GM21717 (cell line): ENCODE measurements around the gene KDSR.

Experiments used
- ATAC-seq: cut with Tn5 transposase; IDR thresholded peaks from one replicate; pipeline ENCODE4 v1.9.1; 2021; ENCODE audit warnings: mild to moderate bottlenecking, moderate library complexity; ENCODE audit not compliant: unreplicated experiment

The KDSR gene

GRCh38 chr18:63307551-63308200 is 59.3 kb downstream of the KDSR start:
- no peak for ATAC-seq

- no peak for ATAC-seq
Observed at GRCh38 chr18:63306819-63307550, 60.0 kb downstream of the KDSR start.

GRCh38 chr18:63306249-63306648 is 60.8 kb downstream of the KDSR start:
- no peak for ATAC-seq

GRCh38 chr18:63303547-63303946 is 63.5 kb downstream of the KDSR start:
- ATAC-seq = no peak

GRCh38 chr18:63302636-63303405 is 64.2 kb downstream of the KDSR start:
- ATAC-seq = no peak

GRCh38 chr18:63302220-63302619 is 64.8 kb downstream of the KDSR start:
- ATAC-seq = no peak

GRCh38 chr18:63301434-63301833 is 65.6 kb downstream of the KDSR start:
- no peak for ATAC-seq

GRCh38 chr18:63299837-63300745 is 66.9 kb downstream of the KDSR start:
- peak; percentile 57 for ATAC-seq

GRCh38 chr18:63298400-63299365 is 68.3 kb downstream of the KDSR start:
- no peak for ATAC-seq

- no peak for ATAC-seq
Observed at GRCh38 chr18:63297687-63298399, 69.2 kb downstream of the KDSR start.

GRCh38 chr18:63293935-63294334 is 73.1 kb downstream of the KDSR start:
- ATAC-seq = no peak

- ATAC-seq = peak; percentile 57
Observed at GRCh38 chr18:63292831-63293683, 73.9 kb downstream of the KDSR start.

GRCh38 chr18:63291278-63291677 is 75.7 kb downstream of the KDSR start:
- no peak for ATAC-seq

- no peak for ATAC-seq
Observed at GRCh38 chr18:63290821-63291200, 76.2 kb downstream of the KDSR start.

- ATAC-seq = no peak
Observed at GRCh38 chr18:63290166-63290820, 76.7 kb downstream of the KDSR start.

GRCh38 chr18:63288311-63288710 is 78.7 kb downstream of the KDSR start:
- ATAC-seq = no peak

- ATAC-seq = no peak
Observed at GRCh38 chr18:63287691-63288220, 79.2 kb downstream of the KDSR start.
